HG03175 (cell line): Measurements from ENCODE around the gene ARF4.

Experiments
- ATAC-seq: cut with Tn5 transposase; IDR thresholded peaks from one replicate; pipeline ENCODE4 v1.9.1; 2021; ENCODE audit warnings: mild to moderate bottlenecking, moderate library complexity; ENCODE audit not compliant: unreplicated experiment

Gene ARF4

GRCh38 chr3:57582474-57583168, 14.5 kb downstream of the ARF4 start:
- ATAC-seq: no peak

DNA sequence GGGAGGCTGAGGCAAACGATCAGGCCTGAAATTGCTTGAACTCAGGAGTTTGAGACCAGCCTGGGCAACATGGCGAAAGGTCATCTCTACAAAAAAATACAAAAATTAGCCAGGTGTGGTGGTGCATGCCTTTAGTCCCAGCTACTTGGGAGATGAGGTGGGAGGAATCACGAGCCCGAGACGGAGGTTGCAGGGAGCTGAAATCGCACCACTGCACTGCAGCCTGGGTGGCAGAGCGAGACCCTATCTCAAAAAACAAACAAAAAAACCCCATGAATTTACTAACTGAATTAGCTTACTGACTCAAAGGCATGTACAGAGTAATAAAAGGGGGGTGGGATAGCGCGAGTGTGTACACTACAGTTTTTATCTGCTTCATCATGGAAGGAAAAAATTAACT, 19.3 kb downstream of the ARF4 start:
- ATAC-seq: no peak

GRCh38 chr3:57575966-57576626, 21.0 kb downstream of the ARF4 start:
- no peak for ATAC-seq

- no peak for ATAC-seq
Observed at GRCh38 chr3:57572096-57572495, 25.0 kb downstream of the ARF4 start.

DNA sequence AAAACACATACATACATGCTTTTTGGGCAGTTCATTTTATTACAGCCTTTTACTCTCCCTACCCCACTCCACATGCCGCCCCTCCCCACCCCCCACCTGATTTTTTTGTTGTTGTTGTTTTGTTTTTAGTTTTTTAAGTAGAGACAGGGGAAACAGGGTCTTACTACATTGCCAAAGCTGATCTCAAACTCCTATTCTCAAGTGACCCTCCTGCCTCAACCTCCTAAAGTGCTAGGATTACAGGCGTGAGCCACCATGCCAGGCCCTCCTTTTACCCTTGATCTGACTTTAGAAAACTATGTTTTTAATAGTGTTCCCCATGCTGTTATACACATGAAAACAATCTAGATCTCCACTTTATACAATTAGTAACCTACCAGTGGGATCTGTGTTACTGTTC, 26.3 kb downstream of the ARF4 start:
- no peak for ATAC-seq

DNA sequence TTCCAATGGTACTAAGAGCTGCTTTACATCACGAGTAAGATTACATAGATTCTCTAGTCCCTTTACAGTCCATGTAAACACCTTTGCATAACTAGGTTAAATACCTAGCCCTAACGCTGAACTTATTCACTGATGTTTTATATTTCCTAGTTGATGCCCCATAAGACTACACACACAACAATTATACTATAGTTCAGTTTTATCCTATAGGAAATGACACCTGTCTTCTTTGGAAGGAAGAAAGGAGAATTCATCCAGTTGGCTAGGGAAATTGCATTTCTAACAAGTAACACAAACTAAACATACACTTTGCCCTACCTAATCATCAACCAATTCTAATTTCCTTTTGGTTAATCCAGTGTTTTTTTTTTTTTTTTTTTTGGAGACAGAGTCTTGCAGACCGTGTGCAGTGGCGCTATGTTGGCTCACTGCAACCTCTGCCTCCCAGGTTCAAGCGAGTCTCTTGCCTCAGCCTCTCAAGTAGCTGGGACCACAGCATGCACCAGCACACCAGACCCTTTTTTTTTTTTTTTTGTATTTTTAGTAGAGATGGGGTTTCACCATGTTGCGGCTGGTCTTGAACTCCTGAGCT, 27.2 kb downstream of the ARF4 start:
- no peak for ATAC-seq

DNA sequence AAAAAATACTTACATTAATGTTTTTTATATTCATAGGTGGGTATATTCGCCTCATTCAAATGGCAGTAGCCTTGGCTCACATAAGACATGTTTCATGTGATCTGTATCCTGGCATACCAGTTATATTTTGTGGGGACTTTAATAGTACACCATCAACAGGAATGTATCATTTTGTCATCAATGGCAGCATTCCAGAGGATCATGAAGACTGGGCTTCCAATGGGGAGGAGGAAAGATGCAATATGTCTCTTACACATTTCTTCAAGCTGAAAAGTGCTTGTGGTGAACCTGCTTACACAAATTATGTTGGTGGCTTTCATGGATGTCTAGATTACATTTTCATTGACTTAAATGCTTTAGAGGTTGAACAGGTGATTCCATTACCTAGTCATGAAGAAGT, 37.6 kb downstream of the ARF4 start:
- ATAC-seq: no peak

GRCh38 chr3:57557085-57557537, 40.0 kb downstream of the ARF4 start:
- ATAC-seq: no peak

DNA sequence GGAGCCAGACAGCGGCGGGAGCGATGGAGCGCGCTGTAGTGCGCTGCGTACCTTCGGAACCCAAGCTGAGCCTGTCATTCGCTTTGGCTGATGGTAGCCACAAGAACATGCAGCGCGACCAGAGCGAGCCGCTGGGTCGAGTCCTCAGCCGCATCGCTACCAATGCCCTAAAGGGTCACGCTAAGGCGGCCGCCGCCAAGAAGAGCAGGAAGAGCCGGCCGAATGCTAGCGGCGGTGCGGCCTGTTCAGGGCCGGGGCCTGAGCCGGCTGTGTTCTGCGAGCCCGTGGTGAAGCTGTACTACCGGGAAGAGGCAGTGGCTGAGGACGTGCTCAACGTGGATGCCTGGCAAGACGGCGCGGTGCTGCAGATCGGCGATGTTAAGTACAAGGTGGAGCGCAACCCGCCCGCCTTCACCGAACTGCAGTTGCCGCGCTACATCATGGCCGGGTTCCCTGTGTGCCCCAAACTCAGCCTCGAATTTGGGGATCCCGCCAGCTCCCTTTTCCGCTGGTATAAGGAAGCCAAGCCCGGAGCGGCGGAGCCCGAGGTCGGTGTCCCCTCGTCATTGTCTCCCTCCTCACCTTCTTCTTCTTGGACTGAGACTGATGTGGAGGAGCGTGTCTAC, 40.6 kb downstream of the ARF4 start:
- peak; percentile 30 for ATAC-seq

DNA sequence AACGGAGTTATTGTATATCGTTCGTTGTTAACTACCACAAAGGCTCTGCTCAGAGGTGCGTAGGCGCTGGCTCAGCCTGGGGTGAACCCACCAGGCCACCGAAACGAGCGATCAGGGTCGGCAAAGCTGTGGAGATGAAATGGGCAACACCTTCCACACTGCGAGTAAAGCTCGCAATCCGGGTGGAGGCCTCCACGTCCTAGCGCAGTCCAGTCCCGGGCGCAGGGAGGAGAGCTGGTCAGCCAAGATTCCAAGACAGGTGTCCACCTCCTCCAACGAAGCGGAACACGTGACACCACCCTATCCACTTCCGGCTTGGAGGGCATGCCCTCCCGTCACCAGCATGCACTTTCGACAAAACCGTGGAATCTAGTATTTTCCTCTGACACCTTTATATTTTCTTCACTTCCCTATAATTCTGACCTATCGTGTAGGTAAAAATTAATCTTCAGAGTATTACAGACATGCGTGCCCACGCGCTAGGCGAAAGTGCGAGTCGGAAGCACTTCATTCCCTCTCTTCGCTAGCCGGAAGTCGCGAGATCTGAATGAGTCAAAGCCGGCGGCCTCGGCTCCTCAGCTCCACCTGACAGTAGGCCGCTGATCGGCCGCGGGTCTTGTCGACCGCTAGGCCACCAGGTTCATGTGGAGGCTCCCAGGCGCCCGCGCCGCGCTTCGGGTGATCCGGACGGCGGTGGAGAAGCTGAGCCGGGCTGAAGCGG, 41.2 kb downstream of the ARF4 start, which contains the start of gene PDE12:
PDE12 (plus strand) TSS at position 537 of the 721 bp plus-strand sequence; CDS start at position 643, 106 bp downstream.
- peak; percentile 87 for ATAC-seq

DNA sequence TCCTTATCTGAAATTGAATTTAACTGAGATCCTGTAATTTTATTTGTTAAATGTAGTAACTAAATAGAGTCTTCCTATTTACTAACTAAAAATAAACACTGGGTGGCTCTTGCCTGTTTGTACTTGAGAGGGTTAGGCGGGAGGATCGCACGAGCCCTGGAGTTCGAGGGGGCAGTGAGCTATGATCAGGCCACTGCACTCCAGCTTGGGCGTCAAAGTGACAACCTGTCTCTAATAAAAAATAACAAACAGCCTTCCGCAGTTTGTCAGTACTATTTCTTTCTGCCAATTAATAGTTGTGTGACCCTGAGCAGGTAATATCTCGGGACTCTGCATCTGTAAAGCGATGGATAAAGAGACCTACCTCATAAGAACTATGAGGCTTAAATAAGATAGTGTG, 41.8 kb downstream of the ARF4 start:
- ATAC-seq: no peak

- no peak for ATAC-seq
Observed at GRCh38 chr3:57546616-57547015, 50.5 kb downstream of the ARF4 start.

- ATAC-seq: no peak
Observed at GRCh38 chr3:57545636-57546268, 51.4 kb downstream of the ARF4 start.

DNA sequence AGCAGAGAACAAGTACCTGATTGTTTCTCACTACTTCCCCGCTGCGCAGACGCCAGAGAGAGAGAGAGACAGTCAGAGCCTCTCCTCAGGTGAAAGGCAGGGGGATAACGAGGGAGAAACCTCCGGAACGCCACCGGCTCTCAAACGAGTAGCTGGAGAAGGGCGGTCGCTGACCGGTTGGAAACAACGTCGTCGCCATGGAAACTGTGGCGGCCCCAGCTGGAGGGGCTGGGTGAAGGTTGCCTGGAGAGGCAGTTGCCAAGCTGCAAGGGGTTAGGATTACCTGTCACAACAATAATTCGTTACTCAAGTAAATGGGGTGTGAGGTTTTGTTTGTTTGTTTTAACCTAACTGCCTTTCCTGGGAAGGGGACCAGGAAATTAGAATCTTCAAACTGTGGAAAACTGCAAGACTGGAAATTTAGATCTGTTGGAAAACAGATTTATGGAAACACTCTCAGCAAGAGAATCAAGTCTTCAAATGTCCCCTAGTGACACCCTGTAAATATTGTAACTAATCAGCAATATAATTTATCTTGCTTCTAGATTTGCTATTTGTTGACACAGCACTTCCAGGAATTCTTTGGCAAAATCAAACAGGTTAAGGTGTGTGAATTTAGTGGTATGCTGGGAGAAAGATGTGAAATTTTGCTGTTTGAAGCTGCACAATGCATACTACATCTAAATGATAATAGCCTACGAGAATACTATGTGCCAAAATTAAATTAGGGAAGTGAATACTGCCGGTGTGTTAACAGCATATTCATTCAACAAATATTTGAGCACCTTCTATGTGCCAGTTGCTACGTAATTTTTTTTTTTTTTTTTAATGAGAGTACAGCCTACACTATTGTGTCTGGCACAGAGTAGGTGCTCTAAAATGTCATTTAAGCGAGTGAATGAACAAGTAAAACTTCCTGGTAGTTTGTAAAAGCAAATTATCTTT, 52.7 kb downstream of the ARF4 start, which contains the start of gene DNAH12:
DNAH12 (minus strand) TSS at position 164 of the 945 bp plus-strand sequence. CDS start 1,474 bp downstream, outside the sequence.
- ATAC-seq: no peak

DNA sequence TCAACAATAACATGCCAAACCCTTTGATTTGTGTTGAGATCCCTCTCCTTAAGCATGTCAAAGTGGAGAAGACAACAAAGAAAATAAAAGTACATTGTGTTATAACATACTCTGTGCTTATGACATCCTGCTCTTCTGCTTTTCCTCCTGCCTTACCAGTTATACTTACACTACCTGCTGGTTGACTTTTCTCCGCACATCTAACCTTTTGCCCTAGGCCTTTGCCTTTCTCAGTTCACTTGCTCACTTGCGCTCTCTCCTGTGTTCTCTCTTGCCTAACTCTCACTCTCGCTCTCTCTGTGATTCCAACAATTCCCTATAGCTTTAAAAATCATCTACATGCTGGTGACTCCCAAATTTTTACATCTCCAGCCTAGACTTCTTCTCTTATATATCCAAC, 58.7 kb downstream of the ARF4 start:
- ATAC-seq: no peak

- no peak for ATAC-seq
Observed at GRCh38 chr3:57530071-57530608, 67.0 kb downstream of the ARF4 start.
